Heart left ventricle (tissue), 16 donors: ENCODE measurements around the gene SOX18. TPM values are rescaled to one million over a fixed set of nuclear protein-coding genes. Genes with fewer than 3 reads are reported as not detected.

Source experiments
- ATAC-seq, 4 donors: fragments of 200-7000 bp; cut with Tn5 transposase; one replicate each; pipeline ENCODE4 v1.9.1; 2020 to 2022; ENCODE audit warnings: moderate library complexity in 4 of 4, mild to moderate bottlenecking in 3 of 4, moderate number of reproducible peaks in 1 of 4
- DNase-seq, 5 donors: peaks; one replicate each; pipeline ENCODE4 v3.0.0-alpha.2; 2020
- H3K27ac ChIP-seq, 12 donors: fragments of 200-600 bp; sonication (generic) in 4 of 12; one replicate each; pipeline versions ENCODE4 v1.5.0 to v1.8.0; 2016 to 2022; ENCODE audit warnings: mild to moderate bottlenecking in 2 of 12
- H3K27me3 ChIP-seq, 9 donors: fragments of 200-600 bp; sonication (generic) in 2 of 9; one replicate each; pipeline versions ENCODE4 v1.5.1 to v1.8.0; 2016 to 2022; ENCODE audit warnings: mild to moderate bottlenecking in 3 of 9
- H3K36me3 ChIP-seq, 9 donors: fragments of 200-600 bp; sonication (generic) in 2 of 9; one replicate each; pipeline versions ENCODE4 v1.5.0 to v1.8.0; 2018 to 2022; ENCODE audit warnings: mild to moderate bottlenecking in 2 of 9
- H3K4me1 ChIP-seq, 12 donors: fragments of 200-600 bp; sonication (generic) in 4 of 12; one replicate each; pipeline versions ENCODE4 v1.5.0 to v1.8.0; 2016 to 2022; ENCODE audit warnings: mild to moderate bottlenecking in 3 of 12
- H3K4me3 ChIP-seq, 12 donors: fragments of 200-600 bp; sonication (generic) in 4 of 12; one replicate each; pipeline versions ENCODE4 v1.5.0 to v1.8.0; 2017 to 2022; ENCODE audit warnings: mild to moderate bottlenecking in 9 of 12, moderate library complexity in 4 of 12
- H3K9me3 ChIP-seq, 12 donors: fragments of 200-600 bp; sonication (generic) in 4 of 12; one replicate each; pipeline versions ENCODE4 v1.5.0 to v1.8.0; 2016 to 2022; ENCODE audit warnings: mild to moderate bottlenecking in 1 of 12
- CTCF ChIP-seq, 12 donors: fragments of 200-600 bp; sonication (generic) in 4 of 12; IDR thresholded peaks; one replicate each; pipeline versions ENCODE4 v1.5.0 to v1.8.0; 2018 to 2022; ENCODE audit warnings: antibody characterized with exemption in 12 of 12, mild to moderate bottlenecking in 5 of 12
- POLR2A ChIP-seq, 2 donors: fragments of 450-650 bp; IDR thresholded peaks; one replicate each; pipeline ENCODE4 v1.6.1; 2017; ENCODE audit warnings: antibody characterized with exemption in 2 of 2, mild to moderate bottlenecking in 2 of 2, moderate library complexity in 2 of 2
- WGBS, 4 donors: extraction: QIAGEN DNeasy Blood & Tissue Kit in 2 of 4; methylation state at CpG; one replicate each; pipeline versions ENCODE4 v1.1.5 to v1.1.7; 2013 to 2018; 5-methylcytosine and 5-hydroxymethylcytosine counted together
- intact Hi-C, 10 donors: fragments of 100-400 bp; cut with DNase I; formaldehyde crosslinking; loops; one replicate each; pipeline versions ENCODE4 v1.11.1 to v1.14.2; 2022
- polyA plus RNA-seq, 2 donors: library from polyadenylated mRNA; stranded (reverse); fragments of 200-250 nt; gene quantifications; one replicate each; pipeline ENCODE4 v1.2.3, GENCODE V29; 2013
- total RNA-seq, 9 donors: library from RNA; depleted of rRNA in 2 of 9; stranded (reverse); fragments of >200 nt in 2 of 9; fragmentation: NEBNext Ultra II Directional in 3 of 9; extraction: Animal tissue kit (Norgen Biotek cat#: 25700) in 3 of 9; gene quantifications; one replicate each; pipeline versions ENCODE4 v1.1.0 to v1.2.4, GENCODE V29; 2016 to 2023
- donor health status: ischemic (EF 13 %, LVEDD 7.1; RV severe dilation, severe dysfunction).
- donor health status: healthy with polysubstance abuse.
- donor health status: DM: no; HTN: yes; CAD: no.
- donor health status: DM: no; HTN: no; CAD: no.
- donor health status: ischemic (EF 25% LVEDD 6.9; RV normal size, moderate dysfunction).
- donor health status: ischemic (EF 25% LVEDD 5.7; RV mildly dilated, moderate dysfunction).
- donor health status: healthy.
- donor health status: DM: yes; HTN: yes; CAD: no.
- donor health status: ischemic (EF 35%, LVEDD 5.7; RV mildly dilated, moderate dysfunction).
- donor health status: nonischemic (EF 11% LVEDD 7.7; RV severe dilation, severe dysfunction).
- donor health status: DM: yes; HTN: yes; CAD: no.
- donor health status: PGD.
- donor health status: ischemic (EF 29% LVEDD 5.4; RV normal size, mild dysfunction).
- donor health status: nonischemic (EF 23%, LVEDD 6.1; RV moderate dilation, normal function).

Gene SOX18
- total and polyA plus RNA-seq, 11 donors = 23.5 to 75.9 (median 48.2) TPM

- peaks cover 0 to 40% (median 19%) of the 10 kb centered on the region in 12 donors for H3K4me1 ChIP-seq
- H3K27ac ChIP-seq = peak overlapping the region in 3 of 12 donors; percentile 27 to 95 (median 81)
- intact Hi-C loops = no loop called here
- no peak for TF ChIP-seq POLR2A (IDR thresholded peaks at IDR 0.05)
- no peak for TF ChIP-seq CTCF (IDR thresholded peaks at IDR 0.05)
- no peaks in the 10 kb centered on the region for H3K27me3 ChIP-seq
- DNase-seq = peak in 1 of 5 donors; percentile 60
- peaks cover 0 to 39% (median 12%) of the 10 kb centered on the region in 9 donors for H3K36me3 ChIP-seq
- H3K9me3 ChIP-seq = no peaks in the 10 kb centered on the region
- peak overlapping the region in 10 of 12 donors; percentile 9 to 93 (median 82) for H3K4me3 ChIP-seq
- WGBS, 4 donors = 86 to 90% (median 88%) methylated on average over 3 to 8 of the region's 8 CpGs
- no peak for ATAC-seq
Observed at GRCh38 chr20:64077094-64077493, 27.7 kb upstream of the SOX18 start.

GRCh38 chr20:64076061-64076997 lies 26.9 kb upstream of the SOX18 start:
- Histone ChIP-seq H3K36me3 (peaks cover 0 to 43% (median 12%) of the 10 kb centered on the region in 9 donors), H3K9me3 (no peaks in the 10 kb centered on the region), H3K27me3 (no peaks in the 10 kb centered on the region), H3K27ac (peak overlapping the region in 1 of 12 donors; percentile 95), H3K4me1 (peaks cover 0 to 33% (median 18%) of the 10 kb centered on the region in 12 donors), H3K4me3 (peak overlapping the region in 8 of 12 donors; percentile 15 to 93 (median 80))
- no peak for ATAC-seq
- no peak for TF ChIP-seq CTCF (IDR thresholded peaks at IDR 0.05)
- TF ChIP-seq POLR2A (IDR thresholded peaks at IDR 0.05) = no peak
- intact Hi-C loops = no loop called here
- DNase-seq = no peak
- WGBS, 4 donors = 94 to 99% (median 94%) methylated on average over 7 to 22 of the region's 22 CpGs

GRCh38 chr20:64075556-64075955 lies 26.1 kb upstream of the SOX18 start:
- no peak for TF ChIP-seq POLR2A (IDR thresholded peaks at IDR 0.05)
- TF ChIP-seq CTCF (IDR thresholded peaks at IDR 0.05) = no peak
- H3K36me3 ChIP-seq = peaks cover 0 to 43% (median 15%) of the 10 kb centered on the region in 9 donors
- ATAC-seq (no peak), DNase-seq (no peak)
- H3K4me3 ChIP-seq = no peak overlapping the region
- H3K4me1 ChIP-seq = peaks cover 0 to 29% (median 18%) of the 10 kb centered on the region in 12 donors
- 92 to 95% (median 94%) methylated on average over 12 of the region's 12 CpGs for WGBS, 4 donors
- intact Hi-C loops = no loop called here
- no peaks in the 10 kb centered on the region for H3K9me3 ChIP-seq
- no peaks in the 10 kb centered on the region for H3K27me3 ChIP-seq
- H3K27ac ChIP-seq = no peak overlapping the region

- WGBS, 4 donors = 76 to 100% (median 88%) methylated on average over 1 to 8 of the region's 8 CpGs
Observed at GRCh38 chr20:64074963-64075362, 25.5 kb upstream of the SOX18 start.

More at GRCh38 chr20:64074963-64075362, 25.5 kb upstream of the SOX18 start:
- Histone ChIP-seq H3K9me3 (no peaks in the 10 kb centered on the region), H3K4me3 (no peak overlapping the region), H3K27ac (no peak overlapping the region), H3K36me3 (peaks cover 0 to 43% (median 20%) of the 10 kb centered on the region in 9 donors), H3K27me3 (no peaks in the 10 kb centered on the region), H3K4me1 (peaks cover 0 to 28% (median 17%) of the 10 kb centered on the region in 12 donors)
- no peak for ATAC-seq
- TF ChIP-seq POLR2A (IDR thresholded peaks at IDR 0.05) = no peak
- intact Hi-C loops = no loop called here
- DNase-seq = no peak
